ENCODE data around the gene RNF213.

The RNF213 gene

DNA sequence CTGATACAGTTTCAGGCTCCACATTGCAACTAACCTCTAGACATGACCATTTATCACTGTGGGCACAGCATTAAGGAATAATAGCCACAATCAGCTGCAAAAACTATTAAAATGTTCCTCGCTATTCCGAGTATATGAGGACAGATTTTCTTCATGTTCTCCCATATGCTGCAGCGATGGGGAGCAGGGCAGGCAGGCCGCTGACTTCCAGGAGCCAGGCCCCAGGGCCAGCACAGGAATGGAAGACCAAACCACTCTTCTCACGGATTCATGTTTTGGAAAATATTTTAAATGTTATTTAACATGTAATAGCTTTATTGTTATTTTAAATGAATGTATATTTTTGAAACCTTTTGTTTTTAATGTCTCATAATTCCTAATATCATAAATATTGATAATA, 110.5 kb downstream of the RNF213 start:
- DNase-seq (ENCODE audit: low read depth): no peak

DNA sequence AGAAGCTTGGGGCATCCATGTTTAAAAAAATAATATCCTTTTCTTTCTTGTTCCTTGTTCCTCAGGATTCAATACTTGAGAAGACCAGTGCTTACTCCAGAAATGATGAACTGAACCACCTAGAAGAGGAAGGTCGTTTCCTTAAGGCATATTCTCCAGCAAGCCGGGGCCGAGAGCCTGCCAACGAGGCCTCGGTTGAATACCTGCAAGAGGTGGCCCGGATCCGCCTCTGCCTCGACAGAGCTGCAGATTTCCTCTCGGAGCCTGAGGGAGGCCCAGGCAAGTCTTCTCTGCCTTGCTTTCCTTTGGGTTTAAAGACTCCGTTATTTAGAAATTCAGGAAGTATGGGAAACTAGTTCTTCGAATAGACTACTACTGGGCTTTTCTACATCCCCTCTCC, 111.8 kb downstream of the RNF213 start:
- DNase-seq (ENCODE audit: low read depth): no peak

DNA sequence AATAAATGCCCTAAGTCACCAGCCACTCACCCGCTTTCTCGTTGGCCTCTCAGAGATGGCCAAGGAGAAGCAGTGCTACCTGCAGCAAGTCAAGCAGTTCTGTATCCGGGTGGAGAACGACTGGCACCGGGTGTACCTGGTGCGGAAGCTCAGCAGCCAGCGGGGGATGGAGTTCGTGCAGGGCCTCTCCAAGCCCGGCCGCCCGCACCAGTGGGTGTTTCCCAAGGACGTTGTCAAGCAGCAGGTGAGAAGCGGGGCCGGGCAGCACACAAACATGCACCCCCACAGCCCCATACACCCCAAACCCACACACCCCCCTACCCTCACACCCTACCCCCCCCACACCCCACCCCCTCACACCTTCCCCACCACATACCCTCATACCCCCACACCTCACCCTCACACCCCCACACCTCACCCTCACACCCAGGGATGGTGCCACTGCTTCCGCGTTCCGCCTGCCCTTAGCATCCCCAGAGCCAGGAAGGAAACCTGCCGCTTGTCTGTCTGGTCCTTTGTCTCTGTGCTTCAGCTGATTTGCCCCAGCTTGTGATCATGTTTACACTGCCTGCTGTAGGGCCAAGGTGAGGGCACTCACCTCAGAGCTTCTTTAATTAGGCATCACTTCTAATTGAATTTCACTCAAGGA, 112.4 kb downstream of the RNF213 start:
- DNase-seq (ENCODE audit: low read depth): no peak

DNA sequence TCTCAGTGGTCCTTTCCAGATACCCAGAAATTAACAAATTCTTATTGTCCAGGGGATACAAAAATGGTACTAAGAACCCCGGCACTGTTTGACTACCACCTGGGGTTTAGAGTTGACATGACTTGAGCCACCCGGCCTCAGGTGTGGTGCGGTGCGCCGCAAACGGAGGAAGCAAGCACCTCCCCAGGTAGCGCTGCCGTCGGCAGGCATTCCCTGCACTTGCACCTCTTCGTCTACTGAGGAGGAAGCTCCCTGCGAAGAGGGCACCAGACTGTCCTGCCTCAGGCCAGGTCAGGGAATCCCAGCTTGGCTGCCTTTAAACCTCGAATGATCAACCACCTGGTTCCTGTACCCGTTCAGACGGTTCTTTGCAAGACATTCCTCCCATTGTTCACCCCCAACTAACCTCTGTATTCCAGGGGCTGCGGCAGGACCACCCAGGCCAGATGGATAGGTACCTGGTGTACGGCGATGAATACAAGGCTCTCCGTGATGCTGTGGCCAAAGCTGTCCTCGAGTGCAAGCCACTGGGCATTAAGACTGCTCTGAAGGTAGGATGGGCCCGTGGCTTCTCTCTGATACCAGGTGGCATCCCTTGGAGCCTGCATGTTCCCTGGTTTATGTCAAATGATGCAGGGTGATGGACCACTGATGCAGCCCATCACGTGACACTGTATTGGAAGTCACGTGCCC, 113.5 kb downstream of the RNF213 start:
- no peak for DNase-seq (ENCODE audit: low read depth)

DNA sequence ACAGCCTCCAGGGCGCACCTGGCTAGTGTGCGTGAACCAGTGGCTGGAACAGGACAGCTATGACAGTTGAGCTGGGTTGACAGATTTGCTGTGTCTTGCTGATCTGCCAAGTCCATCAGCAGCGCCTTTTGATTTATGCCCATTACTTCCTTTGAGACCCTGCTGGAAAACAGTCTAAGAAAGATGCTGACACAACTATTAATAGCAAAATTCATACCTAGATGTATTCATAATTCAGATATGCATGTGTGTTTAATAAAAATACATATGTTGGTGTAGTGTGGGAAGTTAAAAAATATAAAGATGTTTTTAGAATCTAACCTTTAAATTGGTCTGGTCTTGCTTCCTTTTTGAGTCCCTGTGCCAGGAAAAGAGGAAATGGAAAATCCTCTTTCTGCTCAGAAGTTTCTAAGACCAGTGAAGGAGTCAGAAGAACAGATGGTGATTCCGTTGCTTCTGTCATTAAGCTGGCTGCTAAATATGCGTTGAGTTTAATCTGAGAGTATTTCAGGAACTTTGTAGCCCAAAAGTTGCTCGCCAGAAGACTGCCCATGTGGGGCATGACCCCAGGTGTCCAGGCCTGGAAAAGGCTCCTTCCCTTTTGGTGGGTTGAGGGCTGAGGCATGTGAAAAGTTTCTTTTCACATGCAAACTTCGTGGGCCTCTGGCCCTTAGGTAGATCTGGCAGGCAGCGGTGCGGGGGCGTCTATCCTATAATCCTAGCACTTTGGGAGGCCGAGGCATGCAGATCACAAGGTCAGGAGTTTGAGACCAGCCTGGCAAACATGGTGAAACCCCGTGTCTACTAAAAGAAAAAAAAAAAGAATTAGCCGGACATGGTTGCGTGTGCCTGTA, 114.3 kb downstream of the RNF213 start:
- no peak for DNase-seq (ENCODE audit: low read depth)

DNA sequence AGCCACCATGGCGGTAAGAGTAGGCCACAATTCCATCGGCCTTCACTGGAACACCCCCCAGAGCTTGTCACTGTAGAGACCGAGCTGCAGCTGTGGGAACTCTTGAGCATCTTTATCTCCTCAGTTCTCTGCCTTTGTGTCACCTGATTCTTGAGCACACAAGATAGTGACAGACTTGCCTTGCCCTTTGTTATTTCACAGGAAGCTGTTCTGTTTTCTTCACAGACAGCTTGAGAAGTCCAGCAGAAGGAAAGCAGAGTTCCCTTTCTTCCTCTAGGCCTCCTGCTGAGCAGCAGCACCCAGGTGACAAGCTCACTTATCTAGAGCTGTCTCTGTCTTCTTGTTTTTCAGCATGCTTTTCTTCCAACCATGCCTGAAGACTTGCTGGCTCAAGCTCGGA, 115.9 kb downstream of the RNF213 start:
- no peak for DNase-seq (ENCODE audit: low read depth)

DNA sequence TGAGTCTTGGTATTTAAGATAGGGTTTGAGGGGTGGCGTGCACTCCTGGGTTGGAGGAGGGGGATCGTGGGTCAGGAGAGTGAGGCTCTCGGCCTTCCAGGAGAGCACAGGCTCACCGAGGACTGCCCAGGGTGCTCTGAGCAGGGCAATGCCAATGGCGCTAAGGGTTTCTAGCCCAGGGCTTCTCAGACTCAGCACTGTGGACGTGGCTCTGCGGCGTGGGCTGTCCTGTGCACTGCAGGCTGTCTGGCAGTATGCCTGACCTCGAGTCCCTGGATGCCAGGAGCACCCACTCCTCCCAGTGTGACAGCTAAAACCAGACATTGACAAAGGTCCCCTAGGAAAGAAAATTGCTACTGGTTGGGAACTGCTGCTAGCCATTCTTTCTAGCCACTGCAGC, 117.1 kb downstream of the RNF213 start:
- no peak for DNase-seq (ENCODE audit: low read depth)

DNA sequence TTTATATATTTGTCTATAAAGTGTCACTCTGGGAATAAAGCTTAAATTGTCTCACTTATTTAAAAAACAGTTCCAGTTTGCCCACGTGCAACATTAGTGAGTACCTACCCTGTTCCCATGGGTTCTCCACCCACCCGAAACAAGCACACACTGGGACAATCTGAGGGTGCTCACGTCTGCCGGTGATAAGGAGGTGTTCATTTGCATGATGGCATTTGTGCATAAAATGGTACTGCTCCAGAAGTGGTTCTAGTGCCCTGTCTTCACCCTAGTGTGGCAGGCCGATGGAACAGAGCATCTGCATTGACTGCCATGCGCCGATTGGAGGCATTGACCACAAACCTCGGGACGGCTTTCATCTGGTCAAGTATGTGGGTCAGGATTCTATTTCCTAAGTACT, 118.7 kb downstream of the RNF213 start:
- no peak for DNase-seq (ENCODE audit: low read depth)

DNA sequence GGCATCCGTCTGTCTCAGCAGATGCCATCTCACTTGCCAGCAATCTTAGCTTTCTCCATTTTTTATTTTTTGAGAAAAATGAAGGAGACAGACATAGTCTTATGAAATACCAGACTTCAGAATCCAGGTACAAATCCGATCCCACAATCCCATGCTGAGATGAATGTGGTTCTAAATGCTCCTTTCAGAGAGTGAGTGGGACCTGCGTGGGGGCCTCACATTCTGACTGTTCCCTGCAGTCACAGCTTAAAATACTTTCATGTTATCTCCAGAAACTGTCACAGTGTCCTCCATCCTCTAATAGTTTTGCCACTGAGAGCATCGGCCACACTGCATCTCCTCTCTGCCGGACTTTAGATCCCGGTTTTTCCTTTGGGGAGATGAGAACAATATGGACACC, 119.4 kb downstream of the RNF213 start:
- DNase-seq (ENCODE audit: low read depth): no peak

DNA sequence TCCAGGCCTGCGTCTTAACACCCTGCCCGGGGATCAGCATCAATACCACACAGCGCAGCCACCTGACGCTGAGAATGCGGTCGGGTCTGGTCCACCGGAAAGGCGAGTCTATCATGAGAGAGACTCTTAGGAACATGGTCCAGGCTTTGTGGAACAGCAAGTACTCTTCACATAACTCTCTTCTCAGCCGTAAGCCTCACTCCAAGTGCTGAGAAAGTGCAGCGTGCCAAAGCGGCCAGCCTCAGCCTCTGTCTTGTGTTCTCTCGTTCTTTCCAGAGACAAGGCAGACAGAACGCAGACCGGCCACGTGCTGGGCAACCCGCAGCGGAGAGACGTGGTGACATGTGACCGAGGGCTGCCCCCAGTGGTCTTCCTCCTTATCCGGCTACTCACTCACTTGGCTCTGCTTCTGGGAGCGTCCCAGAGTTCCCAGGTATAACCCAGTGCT, 119.9 kb downstream of the RNF213 start:
- no peak for DNase-seq (ENCODE audit: low read depth)

DNA sequence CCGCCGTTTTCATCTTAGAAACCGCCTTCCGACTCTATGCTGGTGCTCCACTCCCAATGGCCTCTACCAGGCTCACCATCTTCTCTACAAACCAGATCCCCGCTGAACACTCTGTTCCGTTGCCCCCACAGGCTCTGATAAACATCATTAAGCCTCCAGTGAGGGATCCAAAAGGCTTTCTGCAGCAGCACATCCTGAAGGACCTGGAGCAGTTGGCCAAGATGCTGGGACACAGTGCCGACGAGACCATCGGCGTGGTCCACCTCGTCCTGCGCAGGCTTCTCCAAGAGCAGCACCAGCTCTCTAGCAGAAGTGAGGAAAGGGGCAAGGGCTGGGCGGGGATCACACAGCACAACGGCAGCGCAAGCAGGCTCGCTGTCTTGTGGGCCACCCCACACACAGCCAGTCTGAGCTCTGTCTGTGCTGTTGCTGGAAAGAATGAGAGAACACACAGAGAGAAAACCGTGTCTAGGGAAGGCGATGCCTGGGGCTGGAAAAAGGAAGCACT, 120.8 kb downstream of the RNF213 start:
- no peak for DNase-seq (ENCODE audit: low read depth)

DNA sequence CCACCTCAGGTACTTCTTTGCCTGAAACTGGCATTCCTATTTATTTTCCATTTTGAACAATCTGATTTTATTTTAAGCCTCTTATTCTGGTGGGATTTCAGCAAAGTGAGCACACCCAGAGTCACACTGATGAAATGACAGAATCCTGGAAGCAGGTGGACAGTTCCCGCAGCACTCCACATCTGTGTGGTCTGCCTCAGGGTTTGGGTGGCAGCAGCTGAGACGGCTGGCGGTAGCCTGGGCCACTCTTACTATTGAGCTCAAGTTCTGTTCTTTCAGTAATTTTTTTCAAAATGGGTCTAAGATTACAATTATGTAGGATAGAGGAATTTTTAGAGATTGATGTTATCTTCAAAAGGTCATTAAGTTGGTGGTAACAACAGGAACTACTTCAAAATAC, 121.8 kb downstream of the RNF213 start:
- no peak for DNase-seq (ENCODE audit: low read depth)

DNA sequence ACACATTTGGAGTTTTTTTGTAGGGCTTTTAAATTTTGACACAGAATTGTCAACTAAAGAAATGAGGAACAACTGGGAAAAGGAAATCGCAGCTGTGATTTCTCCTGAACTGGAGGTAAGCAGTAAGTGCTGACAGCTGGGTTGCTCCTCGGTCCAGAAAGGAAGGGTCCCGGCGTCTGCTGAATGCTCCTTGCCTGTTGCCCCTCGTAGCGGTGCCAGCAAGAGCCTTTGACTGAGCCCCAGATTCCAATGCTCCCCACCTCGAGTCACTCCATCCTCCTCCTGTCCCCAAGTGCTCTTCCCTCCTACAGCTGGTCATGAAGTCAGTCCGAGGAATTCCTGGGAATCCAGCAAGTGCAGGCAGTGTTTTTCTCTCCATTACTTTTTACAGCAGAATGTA, 122.3 kb downstream of the RNF213 start:
- DNase-seq (ENCODE audit: low read depth): no peak

DNA sequence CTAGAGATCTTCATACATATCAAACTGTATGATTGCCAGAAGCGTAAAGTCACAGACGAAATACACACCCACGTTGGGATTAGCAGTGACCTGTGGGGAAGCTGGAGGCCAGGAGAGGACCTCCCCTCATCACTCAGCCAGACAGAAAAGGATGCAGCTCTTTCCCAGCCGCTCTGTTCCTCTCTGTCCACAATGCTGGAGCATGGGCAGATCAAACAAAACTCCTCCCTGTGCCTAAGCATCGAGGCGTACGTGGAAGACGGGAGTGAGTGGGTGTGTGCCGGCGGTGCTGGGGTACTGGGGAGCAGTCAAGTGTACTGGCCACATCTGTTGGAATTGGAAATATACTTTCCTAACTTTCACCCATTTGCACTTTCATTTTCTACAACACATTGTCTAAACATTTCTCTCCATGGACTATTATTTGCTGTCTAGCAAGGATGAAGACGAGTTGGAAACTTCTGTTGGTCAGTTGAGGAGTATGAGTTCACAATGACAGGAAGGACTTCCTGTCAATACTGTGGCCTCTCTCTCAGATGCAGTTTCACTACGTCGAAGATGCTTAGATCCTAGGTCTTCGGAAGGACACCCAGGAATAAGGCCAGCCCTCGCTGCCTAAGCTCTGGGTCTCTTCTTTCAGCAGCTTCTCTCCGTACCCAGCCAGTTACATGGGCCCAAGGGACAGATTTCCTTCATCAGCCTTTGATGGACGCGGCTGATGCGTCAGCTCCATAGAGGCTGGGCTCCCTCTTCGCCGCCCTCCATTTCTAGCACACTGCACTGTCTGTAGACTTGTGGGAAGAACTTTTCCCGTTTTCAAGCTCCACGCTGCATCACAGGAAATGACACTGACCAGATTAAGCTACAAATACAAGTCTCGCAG, 123.7 kb downstream of the RNF213 start:
- no peak for DNase-seq (ENCODE audit: low read depth)

DNA sequence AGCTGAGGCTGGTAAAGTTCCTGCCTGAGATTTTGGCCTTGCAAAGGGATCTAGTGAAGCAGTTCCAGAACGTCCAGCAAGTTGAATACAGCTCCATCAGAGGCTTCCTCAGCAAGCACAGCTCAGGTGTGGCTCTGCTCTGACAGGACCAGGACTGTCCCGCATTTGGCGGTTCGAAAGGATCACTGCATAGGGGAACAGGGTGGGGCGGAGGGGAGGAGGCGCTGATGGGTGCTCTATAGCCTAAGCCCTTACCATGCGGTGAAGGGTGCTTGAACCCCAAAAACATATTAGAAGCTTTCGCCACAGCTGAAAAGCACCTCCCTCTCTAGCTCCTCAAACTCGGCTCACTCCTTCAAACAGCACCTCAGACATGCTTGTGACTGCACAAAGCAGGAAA, 124.4 kb downstream of the RNF213 start:
- DNase-seq (ENCODE audit: low read depth): no peak

DNA sequence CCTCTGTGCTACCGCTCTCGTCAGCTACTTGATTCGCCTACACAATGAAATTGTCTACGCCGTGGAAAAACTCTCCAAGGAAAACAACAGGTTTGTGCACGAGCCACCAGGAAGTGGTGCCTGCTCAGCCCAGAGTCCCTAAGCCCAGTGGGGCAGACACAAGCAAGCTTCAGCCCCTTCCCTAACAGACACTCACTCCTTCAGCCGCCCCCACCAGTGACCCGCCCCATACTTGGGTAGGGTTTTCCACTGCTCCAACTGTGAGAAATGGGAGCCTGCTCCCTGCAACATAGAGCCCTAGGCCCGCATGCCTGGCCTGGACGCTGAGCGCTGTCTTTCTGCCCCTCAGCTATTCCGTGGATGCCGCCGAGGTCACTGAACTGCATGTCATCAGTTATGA, 125.7 kb downstream of the RNF213 start:
- no peak for DNase-seq (ENCODE audit: low read depth)

DNA sequence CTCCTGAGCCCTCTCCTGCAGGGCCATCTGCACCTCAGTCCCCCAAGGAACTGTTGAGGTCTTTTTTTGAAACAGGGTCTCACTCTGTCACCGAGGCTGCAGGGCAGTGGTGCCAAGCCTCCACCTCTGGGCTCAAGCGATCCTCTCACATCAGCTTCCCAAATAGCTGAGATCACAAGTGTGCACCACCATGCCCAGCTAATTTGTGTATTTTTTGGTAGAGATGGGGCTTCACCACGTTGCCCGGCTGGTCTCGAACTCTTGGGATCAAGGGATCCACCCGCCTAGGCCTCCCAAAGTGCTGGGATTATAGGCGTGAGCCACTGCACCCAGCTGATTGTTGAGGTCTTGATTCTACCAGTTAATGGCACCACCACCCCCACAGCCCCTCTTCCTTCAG, 126.4 kb downstream of the RNF213 start:
- no peak for DNase-seq (ENCODE audit: low read depth)

DNA sequence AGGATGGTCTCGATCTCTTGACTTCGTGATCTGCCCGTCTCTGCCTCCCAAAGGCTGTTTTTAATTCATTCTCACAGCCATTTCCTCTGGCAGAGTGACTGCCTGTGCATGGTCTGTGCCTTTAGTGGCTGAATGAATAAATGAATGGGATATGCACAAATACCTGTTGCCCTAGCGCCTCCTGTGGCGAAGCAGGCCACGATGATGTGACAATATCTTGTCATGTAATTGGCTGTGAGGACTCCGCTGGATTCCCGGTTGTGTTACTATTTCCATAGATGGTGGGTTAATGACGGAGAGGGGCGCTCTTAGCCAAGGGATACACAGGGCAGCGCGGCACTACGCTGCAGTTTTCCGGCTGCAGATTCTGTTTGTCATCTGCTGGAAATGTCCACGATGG, 127.5 kb downstream of the RNF213 start:
- no peak for DNase-seq (ENCODE audit: low read depth)

DNA sequence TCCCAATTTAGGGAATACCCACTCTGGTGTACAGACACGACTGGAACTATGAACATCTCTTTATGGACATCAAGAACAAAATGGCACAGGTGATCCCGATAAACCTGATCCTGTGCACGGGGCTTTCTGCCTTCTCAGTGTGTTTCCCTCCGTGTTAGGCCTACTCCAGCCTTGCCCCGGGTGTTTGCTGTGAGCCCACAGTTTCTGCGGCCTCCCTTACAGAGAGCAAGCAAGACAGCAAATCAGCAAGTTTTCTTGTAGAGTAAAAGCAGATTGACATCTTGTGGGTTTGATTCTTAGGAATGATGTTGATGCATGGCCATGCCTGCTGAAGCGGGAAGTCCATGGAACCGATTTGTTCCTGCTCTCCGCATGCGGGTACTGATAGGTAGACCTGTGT, 127.9 kb downstream of the RNF213 start:
- no peak for DNase-seq (ENCODE audit: low read depth)

DNA sequence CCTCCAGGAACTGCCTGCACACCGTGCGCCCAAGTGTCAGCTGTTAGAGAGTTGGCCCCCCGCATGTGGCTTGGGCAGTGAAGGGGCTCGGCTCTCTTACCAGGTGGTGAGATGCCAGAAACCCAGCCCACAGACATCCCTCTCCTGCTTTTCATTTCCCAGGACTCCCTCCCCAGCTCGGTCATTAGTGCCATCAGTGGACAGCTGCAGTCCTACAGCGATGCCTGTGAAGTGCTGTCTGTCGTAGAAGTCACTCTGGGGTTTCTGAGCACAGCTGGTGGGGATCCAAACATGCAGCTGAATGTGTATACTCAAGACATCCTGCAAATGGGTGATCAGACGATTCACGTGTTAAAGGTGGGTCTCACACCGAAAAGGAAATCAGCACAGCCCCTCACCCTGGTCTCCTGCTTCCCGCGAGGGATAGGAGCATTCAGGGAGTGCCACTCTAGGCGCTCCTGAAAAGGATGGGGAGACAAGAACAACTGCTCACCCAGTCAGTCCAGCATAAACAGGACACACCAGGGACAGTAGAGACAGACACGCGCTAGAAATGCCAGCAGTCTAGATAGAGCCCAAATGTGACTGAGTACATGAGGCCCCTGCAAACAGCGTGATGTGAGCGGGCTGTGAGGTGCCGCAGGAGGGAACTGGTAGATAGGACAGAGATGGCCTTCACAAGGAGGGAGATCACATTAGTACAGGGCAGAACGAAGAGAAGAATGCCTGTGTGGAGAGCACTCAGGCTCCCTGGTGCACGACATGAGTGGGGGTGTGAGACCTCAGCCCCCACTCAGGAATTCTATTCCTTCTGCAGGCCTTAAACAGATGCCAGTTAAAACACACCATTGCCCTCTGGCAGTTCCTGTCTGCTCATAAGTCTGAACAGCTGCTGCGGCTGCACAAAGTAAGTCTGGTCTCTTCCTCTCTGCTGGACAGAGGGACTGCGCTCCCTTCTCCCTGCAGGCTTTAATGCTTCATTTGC, 128.7 kb downstream of the RNF213 start:
- no peak for DNase-seq (ENCODE audit: low read depth)

Data from T follicular helper cell (primary cell).